Stimulated activated CD8-positive, alpha-beta memory T cell treated with anti-CD3 and anti-CD28 coated beads, Interleukin-4, amount 100 ng/mL, for 1 hour (primary cell): ENCODE measurements around the gene ABHD12.

Experiments
- DNase-seq, 2 donors: peaks; one replicate each; pipeline ENCODE4 v3.0.0-alpha.2; 2020; ENCODE audit warnings: low read depth in 2 of 2, low spot score in 1 of 2

ABHD12 gene

DNA sequence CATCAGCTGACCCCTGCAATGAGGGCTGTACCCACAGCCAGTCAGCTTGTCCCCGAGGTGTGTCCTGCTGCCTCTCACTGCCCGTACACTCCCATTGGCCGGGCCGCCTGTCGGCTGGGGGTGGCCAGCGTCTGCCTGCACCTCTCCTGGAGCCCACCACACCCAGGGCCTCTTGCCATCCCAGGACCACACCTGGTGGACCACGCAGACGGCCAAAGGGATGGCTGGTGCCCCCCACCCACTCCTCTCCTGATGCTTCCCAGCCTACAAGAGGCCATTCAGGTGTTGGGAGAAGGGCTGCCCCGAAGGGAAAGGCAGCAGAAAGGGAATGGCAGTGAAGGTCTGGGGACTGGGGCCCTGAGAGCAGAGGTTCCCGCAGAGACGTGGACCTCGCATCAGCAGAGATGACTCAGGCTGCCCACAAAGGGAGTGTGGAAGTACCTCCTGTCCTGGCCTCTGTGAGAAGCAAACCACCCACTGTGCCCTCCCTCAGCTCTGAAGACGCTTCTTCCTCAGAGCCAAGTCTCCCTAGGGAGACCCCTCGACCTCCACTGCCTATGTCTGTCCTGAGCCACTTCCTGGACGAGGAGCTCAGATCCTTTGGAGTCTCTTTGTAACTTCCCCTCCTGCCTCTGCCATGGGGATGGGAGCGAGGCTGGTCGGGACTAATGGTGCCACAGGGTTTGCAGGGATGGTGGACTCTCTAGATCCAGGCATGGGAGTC is 81.8 kb downstream of the ABHD12 start:
- DNase-seq = no peak

DNA sequence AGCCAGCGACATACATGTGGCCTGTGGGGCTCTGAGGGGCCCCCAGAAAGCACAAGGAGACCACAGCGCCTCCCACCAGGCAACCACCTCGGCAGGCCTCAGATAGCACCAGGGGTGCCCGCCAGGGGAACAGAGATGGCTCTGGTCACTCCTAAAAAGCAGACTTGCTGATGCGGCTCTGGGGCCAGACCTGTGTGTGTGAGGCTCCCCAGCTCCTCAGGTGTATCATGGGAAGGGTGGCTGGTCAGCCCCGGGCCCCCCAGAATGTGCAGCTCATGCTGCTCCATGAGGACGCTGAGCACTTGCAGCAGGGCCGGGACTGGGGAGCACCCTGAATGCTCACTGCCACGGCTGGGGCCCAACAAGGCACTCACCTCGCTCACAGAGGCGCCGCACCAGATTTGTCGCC is 82.5 kb downstream of the ABHD12 start:
- DNase-seq = no peak

DNA sequence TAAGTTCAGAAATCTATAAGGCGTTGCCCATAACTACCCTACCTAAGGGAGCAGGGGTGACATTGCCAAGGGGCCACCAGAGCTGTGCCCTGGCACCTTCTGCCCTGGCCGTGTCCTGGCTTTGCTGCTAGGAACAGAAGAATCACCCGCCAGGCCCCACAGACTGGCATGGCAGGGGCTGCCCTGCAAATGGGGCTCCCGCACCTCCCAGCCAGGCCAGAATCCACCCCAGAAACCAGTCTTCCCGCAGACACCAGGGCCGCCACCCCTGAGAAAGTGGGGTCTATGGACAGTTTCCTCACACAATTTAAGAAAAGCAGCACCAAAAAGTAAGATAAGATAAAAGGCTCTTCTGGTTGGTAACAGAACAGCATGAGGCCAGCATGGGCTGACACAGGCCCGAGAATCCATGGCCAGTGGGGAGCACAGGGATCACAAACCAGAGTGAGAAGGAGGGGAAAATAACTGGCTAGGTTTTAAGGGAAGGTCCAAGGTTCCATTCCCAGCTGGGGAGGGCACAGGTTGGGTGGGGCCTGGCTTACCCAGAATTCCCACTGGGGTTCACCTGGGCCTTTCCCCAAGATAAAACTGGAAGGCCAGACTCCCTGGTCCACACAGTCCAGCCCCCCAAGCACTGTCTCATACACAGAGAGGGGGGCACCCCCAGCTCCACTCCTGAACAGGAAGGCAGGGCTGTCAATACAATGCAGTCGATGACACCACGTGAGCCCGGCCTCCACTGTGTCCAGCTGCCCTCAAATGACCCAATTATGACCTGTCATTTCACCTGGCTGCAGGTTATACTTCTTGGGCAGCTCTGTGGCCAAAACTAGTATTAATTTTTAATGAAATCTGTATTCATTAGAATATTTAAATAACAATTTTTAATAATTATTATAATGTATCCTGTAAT is 83.4 kb downstream of the ABHD12 start:
- DNase-seq = no peak

DNA sequence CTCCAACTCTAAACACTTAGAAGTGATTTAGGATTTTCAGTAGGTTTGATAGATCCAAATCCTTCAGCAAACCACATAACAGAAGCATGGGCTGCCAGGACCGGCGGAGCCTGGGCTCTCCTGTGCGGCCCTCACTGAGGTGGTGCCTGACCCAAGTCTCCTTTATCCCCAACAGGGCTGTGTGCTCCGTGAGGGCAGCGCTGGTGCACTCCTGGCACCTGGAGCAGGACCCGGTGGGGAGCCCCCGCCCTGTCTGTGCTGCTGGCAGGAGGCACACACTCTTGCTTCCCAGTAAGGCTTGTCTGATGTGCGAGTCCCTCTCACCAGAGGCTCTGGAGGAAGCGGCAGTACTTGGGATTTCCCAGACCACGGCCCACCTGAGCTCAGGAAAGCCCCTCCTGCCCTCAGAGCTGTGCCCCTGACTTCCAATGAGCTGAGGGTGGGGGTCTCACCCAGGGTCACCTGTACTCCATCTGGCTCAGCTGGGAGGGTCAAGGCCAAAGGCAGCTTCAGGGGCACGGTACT is 86.5 kb downstream of the ABHD12 start:
- DNase-seq = no peak

DNA sequence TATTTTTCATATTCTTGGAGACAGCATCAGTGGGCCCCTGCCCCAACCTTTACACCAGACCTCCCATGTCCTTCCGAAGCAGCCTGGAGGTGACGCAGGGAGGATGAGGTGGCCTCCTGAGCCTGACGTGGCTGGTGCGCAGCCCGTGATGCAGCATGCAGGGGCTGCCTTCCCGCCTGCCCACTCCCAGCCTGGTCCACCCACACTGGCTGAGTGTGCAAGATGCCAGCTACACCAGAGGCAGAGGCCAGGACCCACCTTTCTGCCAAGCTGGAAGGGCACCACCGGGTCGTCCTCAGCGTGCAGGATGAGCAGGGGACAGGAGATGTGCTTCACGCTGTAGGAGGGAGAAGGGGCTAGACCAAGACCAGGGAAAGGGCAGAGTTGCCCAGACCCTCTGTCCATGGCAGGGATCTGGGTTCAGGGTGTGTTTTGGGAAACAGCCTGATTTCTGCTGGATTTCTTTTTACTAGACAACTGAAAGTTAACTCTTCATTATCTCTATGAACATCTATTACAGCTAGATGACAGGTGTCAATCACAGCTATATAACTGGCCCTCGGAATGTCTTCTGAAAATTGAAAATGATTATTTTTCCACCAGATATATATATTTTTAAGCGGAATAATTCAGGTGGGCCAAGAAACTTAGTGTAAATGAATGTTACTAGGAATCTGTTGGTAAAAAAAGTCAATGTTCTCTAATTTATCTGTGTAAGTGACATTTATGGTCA is 87.2 kb downstream of the ABHD12 start:
- DNase-seq = no peak

DNA sequence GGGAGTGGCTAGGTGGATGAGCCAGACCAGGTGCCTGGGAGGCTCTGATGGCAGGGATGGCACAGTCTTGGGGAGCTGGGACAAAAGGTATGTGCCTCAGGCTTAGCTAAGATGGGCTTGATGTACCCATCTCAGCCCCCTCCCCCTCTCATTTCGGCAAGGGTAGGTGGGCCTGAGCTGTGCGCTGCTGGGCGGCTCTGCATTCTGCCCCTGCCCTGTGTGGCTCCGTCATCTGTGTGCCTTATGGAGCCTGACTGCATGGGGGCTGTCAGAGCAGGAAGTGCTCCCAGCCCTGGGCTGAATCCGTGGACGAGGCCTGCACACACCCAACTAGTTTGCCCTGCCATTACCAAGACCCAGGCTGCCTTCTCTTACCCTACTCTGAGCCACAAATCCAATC is 88.0 kb downstream of the ABHD12 start:
- DNase-seq = no peak

DNA sequence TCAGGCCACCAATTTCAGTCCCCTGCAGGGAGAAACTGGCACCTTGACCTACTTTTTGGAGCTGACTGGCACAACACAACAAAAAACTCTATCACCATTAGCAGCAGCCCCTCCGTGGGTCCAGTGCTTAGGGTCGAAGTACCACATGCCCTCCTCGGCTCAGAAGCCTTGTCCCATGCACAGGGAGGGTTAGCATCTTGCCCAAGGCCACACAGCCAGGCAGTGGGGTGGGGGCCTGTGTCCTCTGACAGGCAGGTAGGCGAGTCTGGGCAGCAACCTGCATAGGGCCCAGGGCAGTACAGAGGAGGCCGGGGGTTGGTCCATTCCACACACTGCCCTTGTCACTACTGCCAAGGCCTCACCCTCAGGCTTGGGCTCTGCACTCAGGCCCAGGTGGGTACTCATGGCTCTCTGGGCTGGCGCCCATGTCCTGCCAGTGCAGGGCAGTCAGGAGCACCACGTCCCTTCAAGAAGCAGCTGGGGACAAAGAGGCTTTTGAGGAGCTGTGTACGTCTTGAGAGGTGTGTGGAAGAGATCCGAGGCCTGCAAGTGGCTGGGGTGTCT is 89.2 kb downstream of the ABHD12 start:
- no peak for DNase-seq

DNA sequence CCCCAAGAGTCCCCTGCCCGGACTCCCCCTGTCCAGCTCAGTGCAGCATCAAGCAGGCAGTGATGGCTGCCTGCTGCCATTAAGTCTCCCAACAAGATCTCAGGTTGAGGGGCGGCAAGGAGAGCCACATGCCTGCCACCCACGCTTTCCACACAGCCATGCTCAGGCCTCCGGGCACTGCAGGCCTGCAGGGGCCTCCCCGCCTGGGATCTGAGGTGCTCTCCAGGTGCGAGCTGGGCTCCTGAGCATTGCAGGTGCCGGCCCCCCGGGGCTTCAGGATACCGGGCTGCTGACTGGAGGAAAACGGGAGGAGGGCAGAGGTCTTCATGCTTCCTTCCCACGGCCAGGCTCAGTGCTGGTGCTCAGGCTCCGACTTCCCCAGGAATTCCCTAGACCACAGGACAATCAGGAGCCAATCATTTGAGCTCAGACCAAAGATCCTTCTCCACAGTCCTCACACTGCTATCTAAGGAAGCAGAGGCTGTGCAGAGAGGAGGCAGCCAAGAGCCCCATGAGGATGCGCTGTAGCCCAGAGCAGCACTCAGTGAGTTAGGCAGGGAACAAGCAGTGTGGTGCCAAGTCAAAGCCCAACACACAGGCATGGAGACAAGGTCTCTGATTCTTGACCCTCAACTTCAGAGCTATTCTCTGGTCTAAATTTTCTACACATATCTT is 90.0 kb downstream of the ABHD12 start:
- no peak for DNase-seq

DNA sequence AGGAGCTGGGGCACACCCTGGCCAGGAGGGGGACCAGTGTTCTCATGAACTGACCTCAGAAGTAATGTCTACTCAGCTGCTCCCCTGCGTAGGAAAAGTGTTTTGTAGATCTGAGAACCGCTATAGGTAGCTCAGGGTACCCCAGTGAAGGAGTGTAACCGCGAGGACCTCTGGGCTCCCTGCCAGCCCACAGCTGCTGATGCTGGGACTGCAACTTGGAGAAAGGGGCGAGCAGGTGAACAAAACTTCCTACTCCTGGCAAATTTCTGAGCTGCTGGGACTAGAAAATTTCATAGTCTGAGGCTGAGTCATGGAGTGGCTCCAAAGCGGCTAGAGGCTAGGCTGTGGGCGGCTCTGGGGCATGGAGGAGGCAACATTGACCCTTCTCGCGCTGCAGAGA is 90.8 kb downstream of the ABHD12 start:
- no peak for DNase-seq

DNA sequence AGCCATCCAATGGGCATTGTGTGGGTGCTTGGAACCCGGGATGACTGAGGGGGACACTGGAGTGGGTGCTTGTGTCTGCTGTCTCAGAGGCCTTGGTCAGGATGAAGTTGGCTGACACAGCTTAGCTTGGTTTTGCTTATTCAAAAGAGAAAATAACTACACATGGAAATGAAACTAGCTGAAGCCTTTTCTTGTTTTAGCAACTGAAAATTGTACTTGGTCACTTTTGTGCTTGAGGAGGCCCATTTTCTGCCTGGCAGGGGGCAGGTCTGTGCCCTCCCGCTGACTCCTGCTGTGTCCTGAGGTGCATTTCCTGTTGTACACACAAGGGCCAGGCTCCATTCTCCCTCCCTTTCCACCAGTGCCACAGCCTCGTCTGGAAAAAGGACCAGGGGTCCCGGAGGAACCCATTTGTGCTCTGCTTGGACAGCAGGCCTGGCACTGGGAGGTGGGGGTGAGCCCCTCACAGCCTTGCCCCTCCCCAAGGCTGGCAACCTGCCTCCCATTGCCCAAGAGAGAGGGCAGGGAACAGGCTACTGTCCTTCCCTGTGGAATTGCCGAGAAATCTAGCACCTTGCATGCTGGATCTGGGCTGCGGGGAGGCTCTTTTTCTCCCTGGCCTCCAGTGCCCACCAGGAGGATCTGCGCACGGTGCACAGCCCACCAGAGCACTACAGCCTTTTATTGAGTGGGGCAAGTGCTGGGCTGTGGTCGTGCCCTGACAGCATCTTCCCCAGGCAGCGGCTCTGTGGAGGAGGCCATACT is 93.3 kb downstream of the ABHD12 start:
- DNase-seq = no peak

DNA sequence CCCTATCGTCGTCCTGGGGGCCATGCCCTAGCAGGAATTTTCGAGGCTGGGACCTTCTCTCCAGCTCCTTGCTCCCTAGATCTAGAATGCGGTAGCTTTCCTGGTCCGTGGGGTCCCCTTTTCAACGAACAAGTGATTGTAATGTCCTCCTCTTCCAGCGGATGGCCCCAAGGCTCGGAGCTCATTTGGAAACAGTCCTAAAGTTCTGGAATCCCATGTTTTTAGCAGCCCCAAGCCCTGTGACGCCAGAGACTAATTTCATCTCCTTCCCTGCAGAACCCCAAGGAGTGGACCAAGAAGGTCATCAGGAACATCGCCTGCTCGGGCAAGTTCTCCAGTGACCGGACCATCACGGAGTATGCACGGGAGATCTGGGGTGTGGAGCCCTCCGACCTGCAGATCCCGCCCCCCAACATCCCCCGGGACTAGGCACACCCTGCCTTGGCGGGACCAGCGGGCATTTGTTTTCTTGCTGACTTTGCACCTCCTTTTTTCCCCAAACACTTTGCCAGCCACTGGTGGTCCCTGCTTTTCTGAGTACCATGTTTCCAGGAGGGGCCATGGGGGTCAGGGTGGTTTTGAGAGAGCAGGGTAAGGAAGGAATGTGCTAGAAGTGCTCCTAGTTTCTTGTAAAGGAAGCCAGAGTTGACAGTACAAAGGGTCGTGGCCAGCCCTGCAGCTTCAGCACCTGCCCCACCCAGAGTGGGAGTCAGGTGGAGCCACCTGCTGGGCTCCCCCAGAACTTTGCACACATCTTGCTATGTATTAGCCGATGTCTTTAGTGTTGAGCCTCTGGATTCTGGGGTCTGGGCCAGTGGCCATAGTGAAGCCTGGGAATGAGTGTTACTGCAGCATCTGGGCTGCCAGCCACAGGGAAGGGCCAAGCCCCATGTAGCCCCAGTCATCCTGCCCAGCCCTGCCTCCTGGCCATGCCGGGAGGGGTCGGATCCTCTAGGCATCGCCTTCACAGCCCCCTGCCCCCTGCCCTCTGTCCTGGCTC is 94.2 kb downstream of the ABHD12 start:
- DNase-seq = no peak

DNA sequence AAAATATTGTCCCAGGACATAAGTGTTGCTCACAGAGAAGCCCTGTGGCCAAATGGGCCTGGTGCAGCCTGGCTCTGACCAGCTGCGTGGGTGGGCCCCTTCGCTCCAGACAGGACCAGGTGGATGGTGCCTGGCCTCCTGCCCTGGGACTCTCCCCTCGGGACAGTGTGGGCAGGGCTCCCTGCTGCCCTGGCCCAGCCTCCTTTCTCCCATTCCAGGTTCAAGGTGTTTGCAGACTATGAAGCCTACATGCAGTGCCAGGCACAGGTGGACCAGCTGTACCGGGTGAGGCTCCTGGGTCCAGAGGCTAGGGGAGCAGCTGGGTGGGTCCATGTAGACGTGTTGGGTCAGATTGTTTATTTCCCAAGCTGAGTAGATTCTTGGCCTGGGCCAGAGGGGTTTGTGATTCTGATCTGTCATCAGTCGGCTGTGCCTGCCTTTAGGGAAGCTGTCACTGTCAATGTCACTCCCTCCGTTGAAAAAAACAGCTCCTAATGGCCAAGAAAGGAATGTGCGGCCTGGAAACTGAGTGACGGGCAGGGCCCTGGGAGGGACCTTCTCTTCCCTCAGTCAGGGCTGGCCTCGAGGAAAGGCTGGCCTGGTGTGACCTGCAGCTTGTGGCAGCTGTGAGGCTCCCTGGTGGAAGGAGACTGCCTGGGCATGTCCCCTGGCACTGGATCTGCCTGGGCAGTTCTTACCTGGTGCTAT is 95.1 kb downstream of the ABHD12 start:
- DNase-seq = no peak

DNA sequence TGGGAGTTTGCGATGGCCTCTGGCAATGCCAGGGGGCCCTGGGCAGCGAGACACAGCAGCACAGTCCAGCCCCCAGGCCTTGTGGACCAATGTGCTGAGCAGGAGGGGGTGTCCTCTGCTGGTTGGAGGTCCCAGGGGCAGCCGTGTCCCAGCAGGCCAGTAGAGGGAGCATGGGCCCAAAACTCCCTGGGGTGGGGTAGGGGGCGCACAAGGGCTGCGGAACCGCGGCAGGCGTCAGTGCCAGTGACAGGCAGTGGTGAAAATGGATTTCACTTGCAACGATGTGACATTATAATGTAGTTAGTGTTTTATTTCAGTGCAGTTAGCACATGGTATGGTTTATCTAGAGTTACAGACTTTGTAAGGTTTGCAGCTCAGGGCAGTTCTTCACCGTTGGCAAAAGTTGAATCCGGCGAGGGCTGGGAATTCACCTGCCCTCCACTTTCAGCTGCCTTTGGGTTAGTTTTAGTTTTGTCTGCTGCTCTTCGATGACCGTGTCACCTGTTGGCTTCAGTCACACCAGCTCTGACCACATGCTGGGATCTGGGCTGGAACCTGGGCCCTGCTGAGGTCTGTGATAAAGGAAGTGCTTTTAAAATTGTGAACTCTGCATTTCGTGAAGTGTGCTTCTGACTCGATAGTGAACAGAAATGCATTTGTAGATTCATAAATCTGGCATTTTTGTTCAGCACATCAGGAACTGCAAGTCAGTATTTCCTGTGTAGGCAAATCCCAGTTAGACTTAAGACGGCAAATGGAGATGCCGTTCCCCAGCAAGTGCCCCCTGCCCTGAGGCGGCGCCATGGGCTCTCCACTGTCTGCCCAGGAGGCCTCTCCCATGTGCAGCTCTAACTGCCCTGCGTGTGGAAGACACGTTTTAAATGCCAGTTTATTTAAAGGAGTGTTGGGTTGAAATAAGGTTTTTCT is 95.9 kb downstream of the ABHD12 start:
- DNase-seq = peak; percentile 17 to 33

DNA sequence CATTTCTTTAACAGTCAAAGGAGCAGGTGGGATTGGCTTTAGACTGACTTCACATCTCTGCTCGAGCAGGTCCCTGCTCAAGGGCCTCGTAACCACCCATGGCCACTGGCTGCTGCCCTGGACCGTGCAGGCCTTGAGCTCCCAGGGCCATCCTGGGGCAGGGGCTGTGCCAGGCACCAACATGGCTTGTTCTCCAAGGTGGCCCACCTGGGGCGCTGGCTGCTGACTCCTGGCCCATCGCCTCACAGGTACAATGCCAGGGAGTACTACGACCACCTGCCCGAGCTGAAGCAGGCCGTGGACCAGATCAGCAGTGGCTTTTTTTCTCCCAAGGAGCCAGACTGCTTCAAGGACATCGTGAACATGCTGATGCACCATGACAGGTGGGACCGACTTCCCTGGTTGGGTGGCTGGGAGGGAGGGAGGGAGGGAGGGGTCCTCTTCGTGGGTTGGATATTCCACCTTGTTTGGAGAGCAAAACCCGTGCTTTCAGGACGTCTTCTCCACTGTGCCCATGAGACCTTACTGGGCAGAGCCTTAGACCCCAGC is 96.7 kb downstream of the ABHD12 start:
- no peak for DNase-seq

DNA sequence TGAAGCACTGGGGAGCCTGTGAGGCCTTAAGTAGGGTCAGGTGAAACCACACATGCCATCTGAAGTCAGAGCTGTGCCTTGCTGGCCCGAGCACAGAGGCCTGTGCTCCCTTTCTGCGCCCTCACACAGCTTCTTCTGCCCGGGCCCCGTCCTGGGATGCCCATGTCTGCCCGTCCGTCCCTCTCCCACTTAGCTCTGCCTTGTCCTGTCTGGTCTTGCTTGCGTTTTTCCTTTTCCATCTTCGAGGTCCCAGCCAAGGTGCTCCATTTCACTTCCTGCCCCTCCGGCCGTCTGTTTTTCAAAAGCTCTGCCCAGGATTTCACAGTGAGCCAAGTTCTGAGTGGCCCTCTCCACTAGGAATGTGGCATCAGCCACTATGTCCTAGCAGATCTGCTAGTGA is 97.1 kb downstream of the ABHD12 start:
- no peak for DNase-seq

DNA sequence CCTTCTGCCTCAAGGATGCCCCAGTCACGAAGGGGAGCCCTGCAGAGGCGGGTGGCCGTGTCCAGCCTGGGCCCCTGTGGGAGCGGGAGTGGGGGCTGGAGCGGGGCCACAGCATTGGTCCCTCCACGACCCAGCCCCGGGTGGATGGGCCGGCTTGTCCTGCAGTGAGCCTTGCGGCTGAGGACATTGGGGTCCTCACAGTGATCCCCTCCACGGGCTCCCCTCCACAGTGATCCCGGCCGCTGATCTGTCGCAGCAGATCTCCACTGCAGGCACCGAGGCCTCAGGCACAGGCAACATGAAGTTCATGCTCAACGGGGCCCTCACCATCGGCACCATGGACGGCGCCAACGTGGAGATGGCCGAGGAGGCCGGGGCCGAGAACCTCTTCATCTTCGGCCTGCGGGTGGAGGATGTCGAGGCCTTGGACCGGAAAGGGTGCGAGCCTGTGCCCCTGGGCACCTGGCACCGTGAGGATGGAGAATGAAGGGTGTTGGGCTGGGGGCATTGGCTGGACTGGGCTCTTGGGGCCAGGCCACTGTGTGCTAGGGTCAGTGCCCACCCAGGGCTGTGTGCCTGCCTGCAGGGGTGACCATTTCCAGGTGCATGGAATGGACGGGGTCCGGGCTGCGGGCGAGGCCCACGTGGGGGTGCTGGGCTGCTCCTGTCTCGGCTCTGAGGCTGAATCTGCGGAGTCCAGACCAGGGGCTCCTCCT is 98.3 kb downstream of the ABHD12 start:
- DNase-seq = no peak
